AG04449 (cell line): Measurements from ENCODE around the gene DDX27.

Source experiments
- CTCF ChIA-PET: fragments of 350-600 bp; formaldehyde crosslinking; extraction: SDS; loops from one replicate; lab custom pipeline; 2021; ENCODE audit warnings: antibody characterized with exemption; lab: Yijun Ruan, JAX
- POLR2A ChIA-PET: fragments of 400-600, 350-600 bp; formaldehyde crosslinking; extraction: SDS; loops from one replicate; lab custom pipeline; 2020; ENCODE audit warnings: antibody characterized with exemption, inconsistent platforms; lab: Yijun Ruan, JAX
- DNase-seq: peaks from one replicate; pipeline ENCODE4 v3.0.0-alpha.2; 2010; ENCODE audit warnings: low read depth, low spot score
- H3K4me3 ChIP-seq: 2 replicates; pipeline ENCODE4 v1.5.1; 2011; ENCODE audit warnings: low read depth, mild to moderate bottlenecking, control low read depth, low read length
- CTCF ChIP-seq: IDR thresholded peaks from one replicate; pipeline ENCODE4 v1.5.1; 2011; ENCODE audit warnings: mild to moderate bottlenecking, moderate library complexity, low read length, control low read depth, inconsistent platforms; ENCODE audit not compliant: insufficient read depth; ENCODE audit errors: missing control alignments

Gene DDX27

GRCh38 chr20:49248879-49249665 is 29.9 kb downstream of the DDX27 start:
- no peak for DNase-seq
- CTCF ChIA-PET = interaction anchor here (0.9 to 10.6 kb wide), 2 partner anchors 9 to 74 kb away, joined by 4 to 191 read pairs; no protein-coding TSS in a partner anchor
- TF ChIP-seq CTCF = no peak
- POLR2A ChIA-PET = no interaction called here
- H3K4me3 ChIP-seq = no peak overlapping the region

- ChIA-PET CTCF (interaction anchor here (0.8 to 3.1 kb wide), 7 partner anchors 8 to 118 kb away, joined by 3 to 10 read pairs (median 4); no protein-coding TSS in a partner anchor), POLR2A (interaction anchor here (0.6 to 2.6 kb wide), 4 partner anchors 8 to 25 kb away, joined by 3 to 7 read pairs (median 5); partner anchors contain the start of gene ZNFX1)
- no peak for TF ChIP-seq CTCF
- no peak overlapping the region for H3K4me3 ChIP-seq
- no peak for DNase-seq
Measured at GRCh38 chr20:49252556-49253350, 33.5 kb downstream of the DDX27 start.

GRCh38 chr20:49256261-49256660 is 37.0 kb downstream of the DDX27 start:
- DNase-seq = no peak
- CTCF ChIA-PET = interaction anchor here (1.1 to 1.5 kb wide), 2 partner anchors 11 to 65 kb away, joined by 6 to 12 read pairs; no protein-coding TSS in a partner anchor
- TF ChIP-seq CTCF = no peak
- no peak overlapping the region for H3K4me3 ChIP-seq
- POLR2A ChIA-PET = no interaction called here

- H3K4me3 ChIP-seq = no peak overlapping the region
- ChIA-PET POLR2A (no interaction called here), CTCF (interaction anchor here (1.2 to 2.1 kb wide), 3 partner anchors 8 to 12 kb away, joined by 3 to 10 read pairs (median 6); no protein-coding TSS in a partner anchor)
- no peak for DNase-seq
- no peak for TF ChIP-seq CTCF
Measured at GRCh38 chr20:49259284-49259683, 40.1 kb downstream of the DDX27 start.

- TF ChIP-seq CTCF = no peak
- H3K4me3 ChIP-seq = no peak overlapping the region
- POLR2A ChIA-PET = no interaction called here
- CTCF ChIA-PET = interaction anchor here (1.0 to 2.1 kb wide), 4 partner anchors 8 to 16 kb away, joined by 3 to 10 read pairs (median 4); no protein-coding TSS in a partner anchor
- no peak for DNase-seq
Measured at GRCh38 chr20:49259799-49260198, 40.6 kb downstream of the DDX27 start.
